Liver (tissue), 9 donors: ENCODE data around the gene TMEM86B. TPM values are rescaled to one million over a fixed set of nuclear protein-coding genes. Genes with fewer than 3 reads are reported as not detected.

Source experiments
- DNase-seq: peaks from one replicate; pipeline ENCODE4 v3.0.0-alpha.2; 2017; ENCODE audit warnings: low spot score
- H3K27ac ChIP-seq, 2 donors: one replicate each; pipeline ENCODE4 v1.7.0; 2013; ENCODE audit warnings: inconsistent platforms in 2 of 2, low read length in 2 of 2, control low read depth in 1 of 2, low read depth in 1 of 2, mild to moderate bottlenecking in 1 of 2
- H3K27me3 ChIP-seq, 4 donors: one replicate each; pipeline versions ENCODE4 v1.6.1 to v1.7.0; 2013; ENCODE audit warnings: low read length in 3 of 4, inconsistent platforms in 1 of 4, mild to moderate bottlenecking in 1 of 4, moderate library complexity in 1 of 4; ENCODE audit not compliant: control insufficient read depth in 4 of 4, insufficient read depth in 4 of 4
- H3K36me3 ChIP-seq, 4 donors: one replicate each; pipeline versions ENCODE4 v1.6.1 to v1.7.0; 2013; ENCODE audit warnings: low read length in 3 of 4, mild to moderate bottlenecking in 3 of 4, low read depth in 1 of 4, moderate library complexity in 1 of 4; ENCODE audit not compliant: control insufficient read depth in 4 of 4, insufficient read depth in 3 of 4
- H3K4me1 ChIP-seq, 4 donors: one replicate each; pipeline versions ENCODE4 v1.6.1 to v1.7.0; 2013; ENCODE audit warnings: low read length in 3 of 4, mild to moderate bottlenecking in 3 of 4, moderate library complexity in 1 of 4; ENCODE audit not compliant: control insufficient read depth in 4 of 4, insufficient read depth in 4 of 4
- H3K4me3 ChIP-seq, 3 donors: one replicate each; pipeline versions ENCODE4 v1.6.1 to v1.7.0; 2013; ENCODE audit warnings: low read length in 3 of 3, control low read depth in 1 of 3, low read depth in 1 of 3, mild to moderate bottlenecking in 1 of 3
- H3K9ac ChIP-seq, 2 donors: one replicate each; pipeline ENCODE4 v1.7.0; 2013; ENCODE audit warnings: low read length in 2 of 2, mild to moderate bottlenecking in 2 of 2, moderate library complexity in 2 of 2, control low read depth in 1 of 2, low read depth in 1 of 2
- H3K9me3 ChIP-seq, 4 donors: one replicate each; pipeline versions ENCODE4 v1.6.1 to v1.7.0; 2013; ENCODE audit warnings: low read length in 3 of 4; ENCODE audit not compliant: control insufficient read depth in 4 of 4
- ATF3 ChIP-seq: IDR thresholded peaks from 2 replicates; pipeline ENCODE4 v1.6.1; 2016; ENCODE audit warnings: antibody characterized with exemption
- CTCF ChIP-seq: fragments of 150-350 bp; IDR thresholded peaks from 2 replicates; pipeline ENCODE4 v1.5.1; 2017; ENCODE audit warnings: improper control_type of control experiment, low read depth, low read length; ENCODE audit not compliant: missing input control
- EGR1 ChIP-seq, 2 donors: IDR thresholded peaks; 2 replicates each; pipeline ENCODE4 v1.6.1; 2016 to 2018; ENCODE audit warnings: antibody characterized with exemption in 2 of 2, low read depth in 2 of 2
- FOXA1 ChIP-seq: IDR thresholded peaks from 2 replicates; pipeline ENCODE4 v1.6.1; 2016; ENCODE audit warnings: antibody characterized with exemption
- FOXA2 ChIP-seq: IDR thresholded peaks from 2 replicates; pipeline ENCODE4 v1.6.1; 2016; ENCODE audit warnings: antibody characterized with exemption
- GABPA ChIP-seq, 2 donors: IDR thresholded peaks in 1 of 2; conservative IDR thresholded peaks in 1 of 2; 2 replicates each; pipeline ENCODE4 v1.6.1; 2016; ENCODE audit warnings: antibody characterized with exemption in 2 of 2, mild to moderate bottlenecking in 1 of 2, moderate library complexity in 1 of 2
- HNF4A ChIP-seq, 2 donors: conservative IDR thresholded peaks; 2 replicates each; pipeline ENCODE4 v1.6.1; 2016; ENCODE audit warnings: antibody characterized with exemption in 2 of 2, mild to moderate bottlenecking in 2 of 2
- HNF4G ChIP-seq: IDR thresholded peaks from 2 replicates; pipeline ENCODE4 v1.6.1; 2016; ENCODE audit warnings: antibody characterized with exemption
- JUND ChIP-seq, 2 donors: IDR thresholded peaks; 2 replicates each; pipeline ENCODE4 v1.6.1; 2016; ENCODE audit warnings: antibody characterized with exemption in 2 of 2
- MAX ChIP-seq: IDR thresholded peaks from 2 replicates; pipeline ENCODE4 v1.6.1; 2016; ENCODE audit warnings: antibody characterized with exemption
- NR2F2 ChIP-seq: IDR thresholded peaks from 2 replicates; pipeline ENCODE4 v1.6.1; 2016; ENCODE audit warnings: antibody characterized with exemption
- RAD21 ChIP-seq, 2 donors: IDR thresholded peaks; 2 replicates each; pipeline ENCODE4 v1.6.1; 2016; ENCODE audit warnings: antibody characterized with exemption in 2 of 2, mild to moderate bottlenecking in 2 of 2
- REST ChIP-seq: IDR thresholded peaks from 2 replicates; pipeline ENCODE4 v1.6.1; 2016; ENCODE audit warnings: antibody characterized with exemption, mild to moderate bottlenecking
- RXRA ChIP-seq, 2 donors: IDR thresholded peaks; 2 replicates each; pipeline ENCODE4 v1.6.1; 2017 to 2018; ENCODE audit warnings: antibody characterized with exemption in 2 of 2, mild to moderate bottlenecking in 1 of 2
- SP1 ChIP-seq: IDR thresholded peaks from 2 replicates; pipeline ENCODE4 v1.6.1; 2018; ENCODE audit warnings: antibody characterized with exemption, mild to moderate bottlenecking
- TAF1 ChIP-seq: conservative IDR thresholded peaks from 2 replicates; pipeline ENCODE4 v1.6.1; 2016; ENCODE audit warnings: antibody characterized with exemption, mild to moderate bottlenecking
- YY1 ChIP-seq: IDR thresholded peaks from 2 replicates; pipeline ENCODE4 v1.6.1; 2016; ENCODE audit warnings: antibody characterized with exemption, mild to moderate bottlenecking
- ZBTB33 ChIP-seq: IDR thresholded peaks from 2 replicates; pipeline ENCODE4 v1.6.1; 2016; ENCODE audit warnings: antibody characterized with exemption
- WGBS: extraction: QIAGEN DNeasy Blood & Tissue Kit; methylation state at CpG from one replicate; pipeline ENCODE4 v1.1.7; 2013; 5-methylcytosine and 5-hydroxymethylcytosine counted together
- polyA plus RNA-seq, 2 donors: library from polyadenylated mRNA; stranded (reverse) in 1 of 2; unstranded in 1 of 2; fragments of 200-250 nt in 1 of 2; fragments of >200 nt in 1 of 2; fragmentation: Nextera tagmentation in 1 of 2; extraction: Ambion mirVana in 1 of 2; gene quantifications; one replicate each; pipeline versions ENCODE4 v1.2.1 to v1.2.3, GENCODE V29; 2013 to 2015
- total RNA-seq, 2 donors: library from RNA; depleted of rRNA; stranded (reverse); fragments of >200 nt; gene quantifications; one replicate each; pipeline ENCODE4 v1.2.3, GENCODE V29; 2014
- donor health status: healthy.
- donor health status: healthy.
- donor health status: healthy.
- donor health status: healthy.
- donor health status: healthy.

The TMEM86B gene
- total and polyA plus RNA-seq, 4 donors, result 4.8 to 20.1 (median 16.6) TPM

- WGBS, result 14% methylated on average over 29 of the region's 29 CpGs
- Histone ChIP-seq H3K4me1 (peaks cover 0 to 9% (median 5%) of the 10 kb centered on the region in 4 donors), H3K9me3 (no peaks in the 10 kb centered on the region), H3K27ac (peak overlapping the region; percentile 43 to 90), H3K27me3 (no peaks in the 10 kb centered on the region), H3K4me3 (peak overlapping the region in 2 of 3 donors; percentile 49 to 64), H3K9ac (peak overlapping the region in 1 of 2 donors; percentile 97), H3K36me3 (no peaks in the 10 kb centered on the region)
- TF ChIP-seq MAX (peak; percentile 48), REST (peak; percentile 92), RAD21 (IDR thresholded peaks at IDR 0.05) (peak in 1 of 2 donors; percentile 57), FOXA2 (peak; percentile 71), ATF3 (peak; percentile 97), RXRA (IDR thresholded peaks at IDR 0.05) (peak; percentile 64 to 84), FOXA1 (no peak), GABPA (IDR thresholded peaks at IDR 0.05 in 1 of 2, conservative IDR thresholded peaks at IDR 0.05 in 1 of 2) (no peak), SP1 (peak; percentile 82), HNF4G (no peak), YY1 (peak; percentile 72), ZBTB33 (no peak), HNF4A (conservative IDR thresholded peaks at IDR 0.05) (peak; percentile 91 to 94), JUND (IDR thresholded peaks at IDR 0.05) (peak; percentile 99 to 100), CTCF (no peak), NR2F2 (peak; percentile 27), EGR1 (IDR thresholded peaks at IDR 0.05; ENCODE audit: low read depth in 2 of 2) (peak; percentile 90 to 99), TAF1 (peak; percentile 82)
- DNase-seq, result peak; percentile 79
These were observed 21.7 kb downstream of the TMEM86B start for GRCh38 chr19:55206664-55207500.
